SIG-M5 (cell line): ENCODE results near the gene PTP4A2.
"Not testable (repeated sequence)": the region's sequence is repeated elsewhere in the genome, so short reads cannot be mapped to it uniquely, and the experiment has no call there.

Experiments
- DNase-seq: peaks from one replicate; lab custom pipeline; 2025; lab: John Stamatoyannopoulos, UW

PTP4A2 gene

GRCh38 chr1:31949862-31950261 lies 11.7 kb upstream of the PTP4A2 start:
- no peak for DNase-seq

- not testable (repeated sequence) for DNase-seq
Measured at GRCh38 chr1:31945677-31946076, 7.5 kb upstream of the PTP4A2 start.

- DNase-seq = no peak
Measured at GRCh38 chr1:31944205-31945089, 6.3 kb upstream of the PTP4A2 start.

GRCh38 chr1:31943546-31944184 lies 5.5 kb upstream of the PTP4A2 start:
- no peak for DNase-seq

- not testable (repeated sequence) for DNase-seq
Measured at GRCh38 chr1:31942061-31942460, 3.9 kb upstream of the PTP4A2 start.

- peak; percentile 82 for DNase-seq
Measured at GRCh38 chr1:31939484-31940329, 1.5 kb upstream of the PTP4A2 start.

GRCh38 chr1:31937300-31938183 lies 626 bp downstream of the PTP4A2 start:
- DNase-seq = no peak

GRCh38 chr1:31936981-31937299 lies 1.2 kb downstream of the PTP4A2 start:
- DNase-seq = no peak

GRCh38 chr1:31936278-31936980 lies 1.7 kb downstream of the PTP4A2 start:
- DNase-seq = no peak

- no peak for DNase-seq
Measured at GRCh38 chr1:31934706-31935629, 3.2 kb downstream of the PTP4A2 start.

- no peak for DNase-seq
Measured at GRCh38 chr1:31932491-31933316, 5.5 kb downstream of the PTP4A2 start.

- DNase-seq = no peak
Measured at GRCh38 chr1:31931593-31932225, 6.5 kb downstream of the PTP4A2 start.

- DNase-seq = no peak
Measured at GRCh38 chr1:31930836-31931592, 7.2 kb downstream of the PTP4A2 start.

GRCh38 chr1:31927661-31927980 lies 10.5 kb downstream of the PTP4A2 start:
- no peak for DNase-seq

- DNase-seq = no peak
Measured at GRCh38 chr1:31926853-31927660, 11.1 kb downstream of the PTP4A2 start.

- DNase-seq = no peak
Measured at GRCh38 chr1:31926252-31926651, 11.9 kb downstream of the PTP4A2 start.

GRCh38 chr1:31925824-31926223 lies 12.3 kb downstream of the PTP4A2 start:
- not testable (repeated sequence) for DNase-seq
